ENCODE data around the gene ME3.
A peak's percentile ranks its signal among the peaks of the same experiment; 100 is the strongest.

ME3 gene

DNA sequence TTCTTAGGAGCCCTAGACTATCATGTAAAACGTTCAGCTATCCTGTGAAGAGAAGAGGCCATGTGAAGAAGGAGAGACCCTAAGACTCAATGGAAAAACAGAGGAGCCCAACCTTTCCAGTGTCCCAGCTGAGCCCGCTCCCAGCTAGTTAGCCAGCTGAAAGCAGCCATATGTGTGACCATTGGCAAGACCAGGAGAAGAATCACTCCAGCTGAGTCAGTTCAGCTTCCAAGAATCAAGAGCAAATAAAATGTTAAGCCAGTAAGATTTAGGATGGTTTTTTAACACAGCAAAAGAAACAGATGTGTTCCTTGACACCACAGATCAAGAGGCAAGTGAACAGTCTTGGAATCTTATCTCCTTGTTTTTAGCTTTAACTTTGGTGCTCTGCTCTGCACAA is 189.7 kb downstream of the ME3 start:
- DNase-seq = no peak

DNA sequence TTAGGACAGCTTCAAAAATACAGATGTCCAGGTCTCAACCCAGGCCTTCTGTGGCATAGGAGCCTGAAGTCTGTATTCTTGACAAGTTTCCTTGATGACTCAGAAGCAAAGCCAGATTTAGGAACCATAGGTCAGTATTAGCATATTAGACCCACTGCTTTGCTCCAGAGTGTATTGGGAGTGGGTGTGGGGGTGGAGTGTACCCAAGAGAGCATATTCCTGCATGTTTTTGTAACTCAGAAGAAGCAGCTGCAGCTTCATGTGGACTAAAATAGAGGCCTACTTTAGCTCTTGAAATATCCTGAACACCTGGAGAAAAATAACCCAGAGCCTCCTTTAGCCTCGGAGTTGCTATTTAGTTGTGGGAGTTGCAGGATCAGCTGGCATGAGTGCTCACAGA is 191.0 kb downstream of the ME3 start:
- DNase-seq = no peak

DNA sequence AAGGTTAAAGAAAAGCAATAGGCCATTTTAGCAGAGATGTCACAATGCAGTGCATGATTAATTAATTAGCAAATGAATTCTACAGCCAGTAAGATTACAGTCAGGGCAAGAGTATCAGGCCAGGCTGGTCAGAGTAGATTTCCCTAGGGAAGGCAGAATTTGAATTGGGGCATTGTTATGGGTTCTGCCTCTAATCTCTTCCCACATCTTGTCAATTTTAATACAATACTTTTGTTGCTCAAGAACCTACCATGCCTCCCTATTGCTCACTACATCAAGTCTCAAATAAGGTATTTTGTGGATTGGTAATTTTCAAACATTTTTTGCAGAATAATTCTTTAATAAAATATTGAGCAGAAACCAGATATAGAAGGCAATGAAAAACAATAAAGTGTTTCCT is 194.1 kb downstream of the ME3 start:
- no peak for DNase-seq

DNA sequence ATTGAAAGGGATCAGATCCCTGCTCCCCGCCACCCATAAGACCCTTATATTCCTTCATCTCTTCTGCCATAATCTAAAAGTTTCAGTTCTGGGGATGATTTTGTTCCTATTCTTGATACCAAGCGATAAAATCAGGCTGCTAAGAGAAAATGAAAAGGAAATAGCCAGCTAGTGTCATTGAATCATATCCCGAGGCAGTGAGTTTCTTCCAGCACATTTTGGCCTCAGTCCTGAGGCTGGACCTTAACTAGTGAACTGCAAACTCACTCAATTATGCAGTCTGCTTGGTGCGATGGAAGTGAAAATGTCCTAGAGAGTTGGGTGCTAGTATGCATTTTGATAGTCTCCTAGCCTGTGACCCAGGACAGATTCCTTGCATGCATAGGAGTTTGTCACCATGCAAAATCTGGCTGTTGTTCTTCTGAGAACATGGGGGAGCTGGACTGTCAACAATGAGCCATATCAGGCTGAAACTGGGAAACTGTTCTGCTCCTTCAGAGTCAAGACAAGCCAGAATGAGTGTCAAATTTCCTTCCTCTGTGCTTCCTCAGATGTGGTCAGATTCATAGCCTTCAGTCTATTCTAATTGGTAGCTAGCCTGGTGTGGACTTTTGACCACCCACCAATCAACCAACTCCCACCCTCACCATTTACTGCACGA is 194.8 kb downstream of the ME3 start:
- DNase-seq = no peak

DNA sequence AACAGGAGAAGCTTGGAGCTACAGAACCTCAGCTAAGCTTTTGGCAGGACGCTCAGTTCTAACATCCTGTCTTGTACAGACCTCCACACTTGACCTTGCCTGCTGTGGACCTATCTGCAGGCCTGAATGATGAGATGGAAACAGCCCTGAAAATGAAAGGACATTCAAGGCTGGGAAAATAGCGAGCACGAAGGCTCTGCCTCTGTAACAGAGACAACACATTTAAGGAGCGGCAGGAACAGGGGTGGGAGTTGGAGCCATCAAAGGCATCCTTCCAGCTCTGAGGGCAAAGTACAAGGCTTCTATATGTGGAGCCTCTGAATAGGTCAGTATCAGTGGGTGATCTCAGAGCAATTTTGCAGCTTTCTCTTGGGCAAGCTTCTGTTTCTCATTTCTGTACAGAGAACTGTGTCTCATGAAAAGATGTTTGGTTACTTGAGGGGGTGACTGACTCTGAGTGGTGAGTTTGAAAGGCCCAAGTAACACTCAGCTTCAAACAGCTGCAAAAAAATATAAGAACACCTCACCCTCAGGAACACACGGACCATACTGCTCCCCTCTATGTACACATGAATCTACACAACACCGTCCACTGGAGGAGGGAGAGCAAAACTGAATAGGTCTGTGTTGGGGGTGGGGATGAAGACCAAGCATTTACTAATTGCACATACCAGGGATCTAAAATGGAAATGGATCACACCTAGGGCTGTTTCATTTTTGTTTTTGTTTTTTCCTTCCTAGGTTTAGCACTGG is 196.1 kb downstream of the ME3 start:
- DNase-seq = no peak

DNA sequence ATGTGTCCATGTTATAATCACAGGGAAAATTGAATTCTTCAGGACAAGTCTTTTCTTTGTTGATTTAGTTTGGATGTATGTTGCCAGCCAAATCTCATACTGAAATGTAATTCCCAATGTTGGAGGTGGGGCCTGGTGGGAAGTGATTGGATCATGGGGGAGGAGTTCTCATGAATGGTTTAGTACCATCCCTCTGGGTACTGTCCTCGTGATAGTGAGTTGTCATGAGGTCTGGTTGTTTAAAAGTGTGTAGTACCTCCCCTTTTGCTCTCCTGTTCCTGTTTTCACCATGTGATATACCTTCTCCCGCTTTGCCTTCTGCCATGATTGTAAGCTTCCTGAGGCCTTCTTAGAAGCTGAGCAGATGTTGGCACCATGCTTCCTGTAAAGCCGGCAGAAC is 197.4 kb downstream of the ME3 start:
- DNase-seq = no peak

DNA sequence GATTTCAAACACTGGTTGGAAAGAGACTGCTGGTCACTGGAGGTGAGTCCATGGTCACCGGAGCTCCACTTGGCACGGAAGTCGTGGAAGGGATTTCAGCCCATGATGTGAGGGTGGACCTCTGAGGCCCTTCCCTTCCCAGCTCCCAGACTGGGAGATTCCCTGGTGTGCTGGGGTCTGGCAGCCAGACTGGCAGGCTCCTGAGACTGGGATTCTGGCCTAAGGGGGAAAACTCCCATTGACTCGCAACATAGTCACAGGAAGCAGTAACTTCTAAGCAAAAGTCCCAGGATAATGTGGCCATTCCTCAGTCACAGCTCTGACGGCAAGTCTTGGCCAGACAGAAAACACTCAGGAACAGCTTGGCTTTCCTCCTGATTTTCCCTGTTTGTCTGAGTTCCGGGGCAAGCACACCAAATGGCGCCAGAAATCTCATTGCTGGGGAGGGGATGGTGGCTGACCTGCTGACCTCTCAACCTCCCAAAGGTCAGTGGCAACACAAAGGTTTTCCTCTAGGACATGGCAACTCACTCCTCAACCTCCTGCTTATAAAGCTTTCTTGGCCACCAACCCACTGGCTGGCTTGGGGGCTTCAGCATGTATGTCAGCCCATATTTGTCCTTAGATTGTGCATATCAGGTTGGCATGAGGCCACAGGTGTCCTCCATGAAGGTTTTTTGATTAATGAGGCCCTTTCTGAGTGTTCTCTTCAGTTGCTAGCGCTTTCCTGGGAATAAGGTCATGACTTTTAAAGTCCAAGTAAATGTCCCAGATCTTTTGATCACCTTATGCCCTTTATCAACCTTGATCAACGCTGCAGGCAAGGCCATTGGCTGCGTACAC is 198.2 kb downstream of the ME3 start:
- no peak for DNase-seq

DNA sequence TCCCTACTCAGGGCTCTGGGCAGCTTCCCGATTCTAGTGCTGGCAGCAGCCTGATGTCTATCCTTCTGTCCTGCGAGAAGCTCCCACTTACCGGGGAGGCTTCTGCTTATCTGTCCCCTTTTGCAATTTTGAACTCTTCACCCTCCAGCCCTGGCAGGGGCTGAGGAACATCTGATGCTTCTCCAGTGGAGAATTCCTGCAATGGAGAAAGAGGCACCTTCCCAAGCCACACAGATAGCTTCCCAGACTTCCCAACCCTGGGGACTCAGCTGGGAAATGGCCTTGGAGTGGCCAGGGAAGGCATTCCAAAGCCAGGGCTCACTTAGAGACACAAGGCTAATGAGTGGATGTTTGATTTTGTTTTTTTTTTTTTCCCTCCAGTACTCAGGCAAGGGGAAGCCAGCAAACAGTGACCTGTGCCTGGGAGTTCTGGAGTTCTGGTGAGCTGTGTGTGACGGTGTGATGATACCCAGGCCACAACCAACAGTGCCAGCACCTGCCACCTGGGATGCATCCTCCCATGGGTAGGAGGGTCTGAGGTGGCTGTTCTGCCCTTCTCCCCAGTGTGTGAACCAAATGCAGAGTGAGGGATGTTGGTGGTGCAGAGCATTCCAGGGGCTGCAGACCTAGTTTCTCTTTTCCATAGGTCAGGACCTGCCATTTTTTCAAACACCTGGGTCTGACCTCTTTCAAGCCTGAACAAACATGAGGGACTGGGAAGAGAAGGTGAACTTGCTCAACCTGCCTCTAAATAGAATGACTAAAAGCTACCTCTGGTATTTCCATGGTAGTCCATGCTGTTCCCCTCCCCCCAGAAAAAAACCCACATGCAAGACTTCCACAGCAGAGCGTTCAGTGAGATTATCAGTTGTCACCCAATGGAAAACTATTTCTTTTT is 202.7 kb downstream of the ME3 start:
- DNase-seq = no peak

DNA sequence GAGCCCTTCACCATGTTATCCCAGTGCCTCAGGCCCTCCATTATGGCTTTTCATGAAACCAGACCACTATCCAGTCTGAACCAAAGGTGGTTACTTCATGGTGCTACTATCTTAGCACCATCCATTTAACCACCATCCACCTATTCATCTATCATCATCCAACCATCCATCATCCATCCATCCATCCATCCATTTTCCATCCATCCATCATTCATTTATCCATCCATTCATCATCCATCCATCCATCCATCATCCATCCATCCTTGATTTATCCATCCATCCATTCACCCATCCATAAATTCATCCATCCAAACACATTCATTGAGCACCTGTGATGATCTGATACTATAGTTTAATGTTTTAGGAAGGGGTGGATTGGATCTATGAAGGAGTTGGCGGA is 204.2 kb downstream of the ME3 start:
- DNase-seq = no peak

DNA sequence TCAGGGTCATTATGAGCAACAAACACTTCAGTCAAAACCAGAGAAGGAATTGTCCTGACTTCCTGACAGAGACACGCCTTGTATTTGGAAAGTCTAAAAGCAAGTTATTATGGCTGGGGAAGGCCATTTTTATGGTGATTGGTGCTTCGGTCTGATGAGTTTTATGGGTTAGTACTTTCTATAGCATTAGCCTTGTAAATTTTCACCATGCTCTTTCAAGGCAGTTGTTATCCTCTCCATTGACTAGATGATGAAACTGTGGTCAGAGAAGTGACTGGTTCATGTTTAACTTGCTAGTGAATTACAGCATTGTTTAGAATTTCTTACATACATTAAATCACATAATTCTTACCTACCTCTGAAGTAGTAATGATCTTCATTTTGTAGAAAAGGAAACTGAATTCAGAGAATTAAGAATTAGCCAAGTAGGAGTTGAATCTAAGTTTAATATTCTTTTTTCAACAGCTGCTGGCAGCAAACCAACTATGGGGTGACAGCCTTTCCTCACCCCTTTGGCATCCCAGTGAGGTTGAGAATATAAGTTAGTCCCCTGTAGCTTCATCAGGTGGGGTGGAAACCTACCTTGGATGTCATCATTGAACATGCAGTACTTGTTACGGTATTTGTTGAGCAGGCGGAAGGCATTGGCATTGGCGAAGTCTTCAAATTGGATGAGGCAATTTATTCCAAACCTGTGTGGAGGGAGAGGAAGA is 207.8 kb downstream of the ME3 start:
- no peak for DNase-seq

DNA sequence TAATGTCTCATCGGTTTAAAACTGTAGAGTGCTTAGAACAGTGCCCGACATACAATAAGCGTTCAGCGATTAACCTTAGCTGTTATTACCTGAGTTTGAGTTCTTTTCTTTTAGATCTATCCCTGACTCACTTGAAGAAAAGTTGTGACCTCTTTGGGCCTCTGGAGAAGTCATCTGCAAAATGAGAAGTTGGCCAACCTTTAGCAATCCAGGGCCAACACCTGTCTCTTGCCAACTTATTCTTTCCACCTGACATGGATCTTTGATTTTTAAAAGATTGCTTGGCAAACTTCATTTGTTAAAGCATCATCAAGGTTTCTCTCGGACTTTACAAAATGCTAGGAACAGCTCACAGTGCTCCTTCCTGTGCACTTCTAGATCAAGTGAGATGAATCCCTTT is 208.5 kb downstream of the ME3 start:
- no peak for DNase-seq

DNA sequence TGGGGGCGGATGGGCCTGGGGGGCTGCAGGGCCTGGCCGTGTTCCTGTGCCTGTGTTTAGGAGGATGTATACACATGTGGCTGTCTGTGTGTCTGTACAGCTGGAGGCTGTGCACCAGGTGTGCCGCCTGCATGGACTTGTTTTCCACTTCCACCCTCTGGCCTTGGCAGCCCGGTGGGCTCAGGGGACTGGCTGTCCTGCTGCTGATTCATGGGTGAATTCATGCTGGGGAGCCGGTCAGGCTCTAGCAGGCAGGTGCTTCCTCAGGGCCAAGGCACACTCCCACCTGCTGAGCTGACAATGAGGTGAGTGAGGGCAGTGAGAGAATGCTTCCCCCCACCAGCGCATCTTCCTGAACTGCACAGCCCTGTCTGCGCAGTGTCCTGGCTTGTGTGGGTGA is 209.3 kb downstream of the ME3 start:
- no peak for DNase-seq

DNA sequence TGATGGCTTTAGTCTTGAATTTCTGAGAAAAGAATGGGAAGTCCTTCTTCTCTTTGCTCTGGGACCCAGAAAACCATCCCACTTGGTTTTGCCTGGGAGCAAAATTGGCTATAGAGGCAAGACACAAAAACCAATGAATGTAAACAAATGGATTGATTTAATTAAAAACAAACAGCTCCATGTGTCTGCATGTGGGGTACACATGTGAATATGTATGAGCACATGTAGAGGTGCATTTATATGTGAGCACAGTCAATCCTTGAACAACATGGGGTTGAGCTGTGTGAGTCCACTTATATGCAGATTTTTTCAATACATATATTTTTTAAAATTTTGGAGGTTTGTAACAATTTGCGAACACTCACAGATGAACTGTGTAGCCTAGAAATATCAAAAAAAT is 210.5 kb downstream of the ME3 start:
- DNase-seq = no peak

DNA sequence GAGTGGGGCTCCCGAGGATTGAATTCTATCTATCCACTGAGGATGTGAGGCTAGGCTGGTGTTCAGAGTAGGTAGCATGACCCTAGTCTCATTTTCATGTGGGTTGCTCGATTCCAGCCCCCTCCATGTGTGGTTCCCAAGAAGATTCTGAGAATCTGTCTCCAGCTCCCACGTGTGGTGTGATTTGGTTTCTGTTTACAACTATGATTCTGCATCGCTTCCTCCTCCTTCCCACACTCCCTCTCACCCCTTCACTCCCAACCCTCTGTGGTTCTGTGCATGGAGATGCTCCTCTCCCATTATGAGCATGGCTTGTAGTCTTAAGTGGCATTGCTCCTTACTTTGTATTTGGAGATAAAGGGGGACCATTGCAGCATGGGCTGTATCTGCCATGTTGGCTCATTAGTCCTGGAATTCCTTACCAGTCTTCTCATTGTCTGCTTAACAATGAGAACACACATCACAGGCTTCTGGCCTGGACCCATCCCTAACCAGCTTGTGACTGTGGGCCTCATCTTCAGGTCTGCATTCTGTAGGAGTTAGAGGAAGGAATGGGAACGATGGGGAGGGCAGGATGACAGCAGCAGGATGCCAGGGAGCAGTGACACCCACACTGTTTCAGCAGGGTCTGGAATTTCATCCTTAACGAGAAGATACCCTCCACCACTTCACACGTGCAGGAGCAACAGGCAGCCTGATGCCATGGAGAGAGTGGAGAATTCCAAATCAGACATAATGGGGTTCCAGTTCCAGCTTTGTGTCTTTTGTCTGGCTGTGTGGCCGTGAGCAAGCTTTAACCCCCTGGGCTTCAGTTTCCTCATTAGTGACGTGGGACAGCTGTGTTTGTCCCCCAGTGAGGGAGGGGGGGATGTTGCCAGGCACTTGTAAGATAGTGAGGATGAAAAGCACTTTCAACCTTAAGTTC is 211.7 kb downstream of the ME3 start:
- no peak for DNase-seq

DNA sequence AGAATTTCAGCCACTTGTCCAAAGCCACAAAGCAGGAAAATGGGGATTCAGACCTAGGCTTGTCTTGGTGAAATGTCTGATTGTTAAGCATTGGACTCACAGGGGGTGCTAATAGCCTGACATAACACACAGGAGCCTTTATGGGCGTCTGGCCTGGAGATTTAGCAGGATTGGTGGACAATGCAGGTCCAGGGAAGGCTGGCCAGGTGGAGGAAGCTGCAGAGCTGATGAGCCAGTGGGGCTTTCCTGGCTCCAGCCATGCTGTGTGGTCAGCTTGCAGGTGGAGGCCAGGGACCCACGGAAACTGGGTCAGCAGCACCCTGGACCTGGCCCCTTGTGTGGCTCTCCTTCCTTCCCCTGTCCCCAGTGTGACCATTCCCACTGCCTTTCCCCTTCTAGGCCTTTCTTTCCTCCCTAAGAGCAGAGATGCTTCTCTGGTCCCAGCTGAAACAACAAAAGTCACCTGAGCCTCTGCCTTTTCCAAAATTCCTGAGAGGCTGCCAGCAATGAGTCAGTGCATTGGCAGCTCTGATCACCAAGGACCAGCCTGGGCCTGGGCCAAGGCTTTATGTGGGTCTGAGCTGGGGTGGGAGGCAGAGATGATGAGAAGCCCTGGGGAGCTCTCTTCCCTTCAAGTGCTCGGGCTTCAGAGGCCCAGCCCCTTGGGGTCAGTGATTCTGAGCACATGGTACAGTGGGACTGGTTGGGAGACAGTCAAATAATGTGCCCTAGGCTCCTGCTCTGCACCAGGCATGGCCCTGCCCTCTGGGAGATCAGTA is 212.5 kb downstream of the ME3 start:
- DNase-seq = no peak

DNA sequence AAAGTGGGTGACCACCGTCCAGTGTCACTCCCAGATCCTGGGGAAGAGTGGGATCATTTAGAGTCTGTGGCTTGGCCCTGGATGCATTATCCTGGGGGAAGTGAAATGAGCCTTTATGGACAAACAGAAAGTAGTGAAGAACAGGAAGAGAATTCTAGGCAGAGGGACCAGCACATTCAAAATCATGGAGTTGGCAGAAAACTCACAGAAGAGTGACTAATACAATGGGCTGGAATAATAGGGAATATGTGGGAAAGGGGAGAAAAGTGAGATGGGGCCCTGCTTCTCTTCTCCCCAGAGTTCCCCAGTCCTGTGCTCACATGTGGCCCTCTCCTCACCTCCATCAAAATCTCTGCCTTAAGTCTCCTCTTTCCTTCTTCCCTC is 213.4 kb downstream of the ME3 start:
- DNase-seq = no peak

DNA sequence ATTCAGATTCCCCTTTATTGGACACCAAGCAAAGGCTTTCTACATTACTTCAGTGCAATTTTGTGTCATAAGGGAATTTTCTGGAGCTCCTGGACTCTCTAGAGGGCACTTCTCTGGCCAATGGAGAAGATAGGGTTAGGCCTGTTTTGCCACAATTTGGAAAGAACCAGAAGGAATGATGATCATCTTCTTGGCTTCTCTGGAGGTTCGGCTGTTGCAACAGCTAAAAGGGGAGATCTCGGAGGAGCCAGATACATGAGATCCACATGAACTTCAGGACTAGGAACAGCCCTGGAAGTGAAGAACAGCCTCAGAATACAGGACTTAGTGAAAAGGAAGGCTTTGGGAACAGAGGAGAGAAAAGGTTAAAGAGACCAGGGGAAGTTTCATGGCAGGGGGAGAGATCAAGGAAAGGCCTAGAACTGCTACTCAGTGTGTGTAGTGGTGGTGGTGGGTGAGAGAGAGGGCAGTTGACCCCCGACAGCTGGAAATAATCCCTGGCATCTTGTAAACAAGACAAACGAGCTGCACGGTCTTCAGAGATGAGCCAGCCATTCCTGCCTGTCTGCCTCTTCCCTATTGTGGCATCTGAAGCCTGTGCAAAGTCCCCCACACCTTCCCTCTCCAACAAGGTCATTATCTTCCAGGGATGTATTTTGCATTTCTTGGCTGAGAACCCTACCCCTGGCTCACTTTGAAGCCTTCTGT is 214.0 kb downstream of the ME3 start:
- no peak for DNase-seq

DNA sequence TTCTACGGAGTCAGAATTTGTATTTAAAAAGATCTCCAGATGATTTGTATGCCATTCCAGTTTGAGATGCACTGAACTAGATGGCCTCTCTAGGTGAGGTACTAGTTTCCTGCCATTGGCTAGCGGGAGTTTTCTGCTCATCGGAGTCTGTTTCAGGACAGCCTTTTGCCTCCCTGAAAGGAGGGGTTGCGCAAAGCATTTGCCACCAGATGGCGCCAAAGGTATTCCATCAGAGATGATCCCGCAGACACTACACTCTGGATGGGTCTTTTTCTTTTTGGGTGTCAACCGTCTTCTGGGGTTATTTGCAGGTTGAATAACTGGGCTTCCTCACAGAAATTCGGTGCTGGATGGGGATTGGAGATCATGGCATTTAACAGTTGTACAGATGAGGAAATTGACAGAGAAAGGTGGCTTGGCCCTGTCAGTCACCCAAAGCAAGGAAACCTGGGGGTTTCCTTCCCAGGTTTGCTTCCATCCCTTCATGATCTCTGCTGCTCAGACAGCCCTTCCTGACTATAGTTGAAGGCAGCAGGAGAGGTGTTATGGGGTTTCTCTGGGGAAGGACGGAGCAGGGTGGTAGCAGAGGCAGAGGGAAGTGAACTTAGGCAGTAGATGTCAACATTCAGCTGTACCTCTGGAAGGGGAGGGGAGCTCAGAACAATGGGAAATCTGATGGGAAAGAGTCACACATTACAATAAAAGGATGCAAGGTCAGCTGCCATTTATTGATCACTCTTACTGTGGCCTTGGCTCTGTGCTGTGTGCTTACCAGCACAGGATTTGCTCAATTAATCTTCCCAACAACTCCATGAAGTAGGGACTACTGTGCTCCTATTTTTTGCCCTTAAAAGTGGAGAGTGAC is 216.1 kb downstream of the ME3 start:
- peak; percentile 15 to 78 for DNase-seq

All from NCI-H1930 (cell line).